GM18511 (cell line): Measurements from ENCODE around the gene SLC25A21.
"Not testable (repeated sequence)": the region's sequence is repeated elsewhere in the genome, so short reads cannot be mapped to it uniquely, and the experiment has no call there.

Experiments used
- ATAC-seq: cut with Tn5 transposase; IDR thresholded peaks from one replicate; pipeline ENCODE4 v1.9.1; 2021; ENCODE audit warnings: mild to moderate bottlenecking, moderate library complexity; ENCODE audit not compliant: unreplicated experiment

The SLC25A21 gene

DNA sequence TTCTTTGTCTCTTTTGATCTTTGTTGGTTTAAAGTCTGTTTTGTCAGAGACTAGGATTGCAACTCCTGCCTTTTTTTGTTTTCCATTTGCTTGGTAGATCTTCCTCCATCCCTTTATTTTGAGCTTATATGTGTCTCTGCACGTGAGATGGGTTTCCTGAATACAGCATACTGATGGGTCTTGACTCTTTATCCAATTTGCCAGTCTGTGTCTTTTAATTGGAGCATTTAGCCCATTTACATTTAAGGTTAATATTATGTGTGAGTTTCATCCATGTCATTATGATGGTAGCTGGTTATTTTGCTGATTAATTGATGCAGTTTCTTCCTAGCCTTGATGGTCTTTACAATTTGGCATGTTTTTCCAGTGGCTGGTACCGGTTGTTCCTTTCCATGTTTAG, 276.1 kb downstream of the SLC25A21 start:
- not testable (repeated sequence) for ATAC-seq

DNA sequence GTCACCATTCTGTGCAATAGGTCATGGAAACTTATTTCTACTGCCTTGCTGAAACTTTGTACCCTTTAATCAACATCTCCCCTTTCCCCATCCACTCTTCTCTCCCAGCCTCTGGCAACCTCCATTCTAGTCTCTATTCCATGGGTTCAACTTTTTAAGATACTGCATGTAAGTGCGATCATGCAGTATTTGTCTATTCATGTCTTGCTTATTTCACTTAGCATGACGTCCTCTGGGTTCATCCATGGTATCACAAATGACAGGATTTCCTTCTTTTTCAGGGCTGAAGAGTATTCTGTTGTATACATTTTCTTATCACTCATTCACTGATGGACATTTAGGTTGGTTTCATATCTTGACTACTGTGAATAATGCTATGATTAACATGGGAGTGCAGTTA, 288.4 kb downstream of the SLC25A21 start:
- no peak for ATAC-seq

DNA sequence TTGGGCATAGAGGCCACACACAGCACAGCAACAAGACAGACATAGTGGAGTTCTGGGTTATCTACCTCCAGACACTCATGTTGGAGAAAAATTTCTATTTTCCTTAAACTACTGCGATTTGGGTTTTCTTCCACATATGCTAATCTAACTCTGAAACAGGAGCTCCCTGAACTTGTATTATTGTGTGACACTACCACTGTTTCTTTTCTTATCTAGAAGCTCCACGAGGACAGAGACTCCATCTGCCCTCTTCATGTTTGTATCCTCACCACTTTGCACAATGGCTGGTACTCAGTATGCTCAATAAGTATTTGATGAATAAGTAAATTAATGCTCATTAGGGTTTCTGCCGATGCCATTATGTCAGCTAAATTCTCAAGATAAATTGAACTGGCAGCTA, 292.1 kb downstream of the SLC25A21 start:
- no peak for ATAC-seq

DNA sequence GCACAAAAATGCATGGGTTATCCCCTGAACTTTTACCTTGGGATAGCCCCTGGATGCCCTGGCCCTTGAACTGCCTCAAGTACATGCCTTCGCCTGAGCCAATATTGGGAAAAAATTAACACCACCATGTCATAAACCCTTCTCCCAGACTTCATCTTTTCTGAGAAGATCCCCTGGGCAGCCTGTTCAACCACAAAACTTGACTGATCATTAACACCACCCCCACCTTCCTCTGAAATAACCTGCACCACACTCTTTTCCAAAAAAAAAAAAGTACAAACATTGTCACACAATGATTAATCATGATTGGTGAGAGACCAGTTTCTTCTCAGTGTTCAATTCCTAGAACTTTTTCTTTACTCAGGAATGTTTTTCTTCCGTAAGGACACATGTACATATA, 292.8 kb downstream of the SLC25A21 start:
- ATAC-seq: no peak

DNA sequence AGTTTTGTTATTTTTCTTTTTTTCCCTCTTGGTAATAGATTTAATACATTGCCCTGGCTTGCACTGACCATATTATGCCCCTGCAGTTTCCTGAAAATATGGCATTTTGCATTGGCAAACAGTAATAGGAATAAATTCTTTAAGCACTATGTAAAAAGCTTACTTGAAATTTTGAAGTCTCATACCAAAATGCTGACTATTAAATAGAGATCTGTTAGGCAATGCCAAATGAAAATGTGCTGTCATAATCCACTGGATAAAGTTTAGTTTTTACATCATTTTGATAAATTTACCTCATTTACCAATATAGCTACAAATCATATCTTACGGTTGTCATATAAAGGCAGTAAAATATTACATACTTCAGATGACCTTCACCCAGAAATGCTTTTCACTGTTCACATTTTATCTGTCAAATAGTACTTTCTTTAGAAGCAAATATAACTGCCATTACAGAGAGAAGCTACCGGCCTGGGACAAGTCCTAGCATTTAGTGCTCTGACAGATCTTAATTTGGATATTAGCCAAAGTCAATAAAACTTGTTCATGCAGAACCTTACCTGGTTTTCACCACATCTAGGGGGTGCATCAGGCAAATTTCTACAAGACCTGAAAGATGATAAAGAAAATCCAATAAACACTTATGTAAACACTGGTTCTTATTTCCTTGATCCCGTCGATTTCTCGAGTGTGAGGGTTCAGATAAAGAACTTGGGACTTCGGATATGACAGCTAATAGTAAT, 297.8 kb downstream of the SLC25A21 start:
- ATAC-seq: no peak

DNA sequence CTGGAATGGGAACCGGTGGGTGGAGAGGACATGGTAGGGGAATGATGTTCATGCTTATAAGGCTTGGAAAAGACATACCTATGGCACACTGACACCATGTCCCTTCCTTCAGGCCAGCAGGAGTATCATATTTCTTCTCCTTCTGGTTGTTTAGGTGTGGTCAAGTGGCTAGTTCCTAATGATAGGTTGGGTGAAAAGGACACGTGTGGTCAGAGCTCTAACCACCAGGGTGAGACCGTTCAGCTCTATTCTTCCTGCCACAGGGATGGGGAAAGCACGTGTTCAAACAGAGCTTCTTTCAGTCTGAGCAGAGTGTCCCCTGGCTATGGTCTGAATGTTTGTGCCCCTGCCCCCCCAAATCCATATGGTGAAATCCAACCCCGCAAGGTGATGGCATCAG, 301.6 kb downstream of the SLC25A21 start:
- ATAC-seq: no peak

DNA sequence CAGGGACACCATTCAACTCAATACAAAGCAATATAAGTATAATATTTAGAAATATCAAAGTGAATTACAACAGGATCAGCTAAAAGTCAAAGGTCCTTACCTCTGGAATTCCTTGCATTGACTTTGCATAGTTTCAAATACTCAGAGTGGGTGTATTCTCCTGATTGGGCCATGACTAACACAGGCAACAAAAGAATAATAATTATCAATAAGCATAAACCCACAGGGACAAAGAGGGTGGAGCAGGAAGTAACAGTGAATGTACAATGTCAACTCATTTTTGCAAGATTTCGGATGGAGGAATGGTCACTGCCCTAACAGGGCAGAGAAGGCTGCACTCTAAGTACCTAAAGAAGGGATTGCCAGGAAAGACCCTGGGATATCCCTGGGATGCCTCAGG, 303.3 kb downstream of the SLC25A21 start:
- ATAC-seq: no peak

DNA sequence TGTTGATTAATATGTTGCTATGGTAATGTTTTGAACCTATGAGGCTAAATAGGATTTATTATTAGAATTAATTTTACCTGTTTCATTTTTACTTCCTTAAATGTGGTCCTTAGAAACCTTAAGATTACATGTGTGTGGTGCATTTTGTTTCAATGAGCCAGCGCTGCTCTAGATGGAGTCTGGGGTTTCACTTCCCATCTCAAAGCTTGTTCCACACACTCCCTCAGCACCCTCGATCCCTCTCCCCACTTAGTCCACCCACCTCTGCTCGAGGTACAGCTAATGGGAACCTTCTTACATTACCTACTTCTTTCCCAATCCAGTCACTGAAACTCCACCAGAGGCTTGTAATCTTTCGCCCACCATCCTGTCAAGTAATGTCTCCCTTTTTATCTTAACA, 305.5 kb downstream of the SLC25A21 start:
- peak; percentile 86 for ATAC-seq

DNA sequence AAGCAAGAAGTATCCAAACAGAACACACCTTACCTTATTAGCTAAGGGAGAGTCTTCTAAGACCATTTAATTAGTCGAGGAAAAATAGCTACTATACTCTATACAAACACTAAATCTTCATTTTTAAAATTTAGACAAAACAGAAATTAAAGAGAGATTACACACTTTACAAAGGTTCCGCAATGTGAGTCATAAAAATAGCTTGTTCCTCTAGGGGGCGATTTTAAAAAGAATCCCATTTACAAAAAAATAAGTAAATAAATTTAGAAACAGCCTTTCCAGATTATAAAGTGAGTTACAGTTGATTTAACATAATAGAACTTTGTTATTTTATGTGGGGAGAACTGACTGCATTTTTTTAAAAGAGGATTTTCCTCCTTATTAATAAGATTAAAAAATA, 309.1 kb downstream of the SLC25A21 start:
- ATAC-seq: no peak

DNA sequence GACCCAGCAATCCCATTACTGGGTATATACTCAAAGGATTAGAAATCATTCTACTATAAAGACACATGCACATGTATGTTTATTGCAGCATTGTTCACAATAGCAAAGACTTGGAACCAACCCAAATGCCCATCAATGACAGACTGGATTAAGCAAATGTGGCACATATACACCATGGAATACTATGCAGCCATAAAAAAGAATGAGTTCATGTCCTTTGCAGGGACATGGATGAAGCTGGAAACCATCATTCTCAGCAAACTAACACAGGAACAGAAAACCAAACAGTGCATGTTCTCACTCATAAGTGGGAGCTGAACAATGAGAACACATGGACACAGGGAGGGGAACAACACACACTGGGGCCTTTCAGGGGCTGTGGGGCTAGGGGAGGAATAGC, 310.2 kb downstream of the SLC25A21 start:
- not testable (repeated sequence) for ATAC-seq

DNA sequence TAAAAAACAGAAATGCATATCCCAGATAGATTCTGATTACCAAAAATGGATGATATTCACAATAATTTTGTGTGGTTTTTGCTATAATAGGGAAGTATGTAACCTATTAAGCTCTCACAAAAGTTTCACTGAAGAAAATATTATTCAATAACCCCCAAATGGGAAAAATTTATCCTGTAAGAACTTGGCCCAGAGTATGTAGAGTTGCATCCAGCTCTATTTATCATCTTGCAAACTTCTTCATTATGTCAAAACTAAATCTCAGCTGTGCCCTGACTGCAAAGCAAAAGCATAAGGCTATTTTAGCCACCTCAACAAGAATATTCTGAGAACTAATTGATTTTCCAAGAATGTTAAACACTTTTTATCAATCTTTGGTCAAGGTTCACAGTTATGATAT, 311.6 kb downstream of the SLC25A21 start:
- no peak for ATAC-seq

DNA sequence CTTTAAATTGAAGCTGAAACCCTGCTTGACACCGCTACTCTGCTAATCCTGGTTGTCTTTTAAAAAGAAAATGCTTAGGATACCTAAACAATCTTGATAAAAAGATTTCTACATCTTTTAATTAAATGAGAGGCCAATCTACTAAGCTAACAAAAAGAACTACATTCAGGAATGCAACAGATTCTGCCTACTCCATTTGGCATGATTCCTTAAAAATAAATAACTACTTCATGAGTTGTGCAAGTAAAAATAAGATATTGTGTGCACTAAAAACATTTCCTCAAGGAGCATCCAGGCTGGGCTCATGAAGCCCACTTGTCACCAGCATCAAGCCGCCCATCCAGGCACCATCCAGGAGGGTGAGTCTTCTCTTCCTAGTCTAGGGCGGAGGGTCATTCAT, 313.3 kb downstream of the SLC25A21 start:
- no peak for ATAC-seq

DNA sequence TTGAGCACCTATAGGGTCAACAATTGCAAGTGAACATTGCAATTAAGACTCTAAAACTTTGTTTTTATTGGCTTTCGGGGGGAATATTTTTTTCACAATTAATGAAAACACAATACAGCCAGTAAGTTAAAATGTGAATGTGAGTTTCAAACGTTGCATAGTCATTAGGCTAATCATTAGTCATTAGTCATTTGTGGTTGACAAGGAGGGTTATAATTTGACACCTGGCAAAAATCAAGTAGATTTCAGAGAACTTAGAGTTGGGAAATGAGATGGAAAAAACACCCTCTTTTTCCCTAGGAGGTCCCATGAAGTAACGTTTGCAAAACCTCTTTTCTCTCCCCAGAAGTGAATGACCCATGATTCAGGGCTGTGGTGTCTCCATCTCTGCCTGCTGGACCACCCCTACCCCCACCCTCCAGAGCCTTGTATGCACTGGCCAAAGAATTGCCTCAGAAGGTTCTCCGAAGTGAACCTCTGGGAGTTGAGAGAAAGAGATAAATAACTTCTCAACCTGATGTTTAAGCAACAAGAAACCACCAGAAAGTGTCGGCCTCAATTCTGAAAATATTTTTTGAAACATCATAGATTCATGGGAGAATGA, 314.5 kb downstream of the SLC25A21 start:
- no peak for ATAC-seq

DNA sequence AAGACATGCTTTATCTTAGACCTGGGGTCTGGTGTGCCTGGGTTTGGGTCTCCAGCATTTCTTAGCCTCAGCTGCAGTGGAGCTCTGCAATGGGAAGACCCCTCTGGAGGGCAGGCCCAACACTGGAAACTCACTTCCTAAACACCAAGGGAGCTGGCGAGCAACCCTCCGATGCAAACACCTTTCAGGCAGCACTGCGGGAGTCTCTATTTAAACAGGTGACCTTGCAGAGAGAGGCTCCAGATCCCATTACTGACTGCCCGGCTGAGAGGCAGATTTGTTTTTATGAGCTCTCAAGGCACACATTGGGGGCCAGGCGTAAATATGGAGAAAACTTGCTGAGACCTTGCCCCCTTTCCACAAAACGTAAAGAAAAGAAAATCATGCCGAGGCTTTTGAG, 315.3 kb downstream of the SLC25A21 start:
- ATAC-seq: no peak

DNA sequence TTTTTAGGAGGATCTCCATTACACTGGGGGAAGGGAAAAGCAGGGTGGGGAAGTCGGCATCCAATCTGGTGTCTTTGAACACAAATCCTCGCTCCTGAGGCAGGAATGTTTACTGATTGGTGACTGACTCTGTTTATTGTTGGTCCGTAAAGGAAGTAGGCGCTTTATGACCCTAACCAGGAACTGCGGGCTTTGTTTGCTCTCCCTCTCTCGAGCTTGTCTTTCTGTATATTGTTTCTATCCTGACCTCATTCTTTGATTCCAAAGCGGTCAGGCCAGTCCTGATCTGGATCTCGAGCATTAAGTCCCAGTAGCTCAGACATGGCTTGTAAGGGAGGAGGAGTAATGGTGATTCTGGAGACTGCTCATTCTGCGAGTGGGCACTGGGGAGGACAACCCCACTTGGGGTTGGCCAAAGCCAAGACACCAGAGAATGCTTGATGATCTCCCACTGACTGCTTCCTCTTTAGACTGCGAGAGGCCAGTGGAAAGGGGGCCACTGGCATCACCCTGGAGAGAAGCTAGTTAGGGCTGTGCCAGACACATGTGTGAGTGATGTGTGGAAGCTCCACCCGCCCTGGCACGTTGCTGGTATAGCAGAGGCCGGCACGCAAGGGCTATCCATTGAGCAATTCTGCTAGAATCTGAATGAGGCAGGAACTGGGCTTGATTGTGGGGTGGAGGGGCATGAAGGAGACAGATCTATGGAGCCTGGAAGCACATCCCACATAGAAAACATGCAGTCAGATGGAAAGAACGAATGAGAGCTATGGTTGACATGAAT, 316.1 kb downstream of the SLC25A21 start:
- no peak for ATAC-seq

DNA sequence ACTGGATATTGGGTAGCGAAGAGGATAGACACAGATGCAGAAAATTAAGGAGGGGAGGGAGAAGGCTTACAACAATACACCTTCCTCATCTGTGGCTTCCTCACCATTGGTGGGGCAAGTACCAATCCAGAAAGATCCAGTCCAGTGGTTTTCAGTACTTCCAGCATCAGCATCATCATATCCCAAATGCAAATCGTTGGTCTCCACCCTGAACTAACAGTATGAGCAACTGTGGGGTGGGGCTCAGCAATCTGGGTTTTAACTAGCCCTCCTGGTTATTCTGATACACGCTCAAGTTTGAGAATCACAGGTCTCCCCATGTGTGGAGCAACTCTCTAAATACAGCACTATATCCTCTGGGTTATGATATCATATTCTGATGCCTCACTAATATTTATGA, 317.0 kb downstream of the SLC25A21 start:
- ATAC-seq: no peak

DNA sequence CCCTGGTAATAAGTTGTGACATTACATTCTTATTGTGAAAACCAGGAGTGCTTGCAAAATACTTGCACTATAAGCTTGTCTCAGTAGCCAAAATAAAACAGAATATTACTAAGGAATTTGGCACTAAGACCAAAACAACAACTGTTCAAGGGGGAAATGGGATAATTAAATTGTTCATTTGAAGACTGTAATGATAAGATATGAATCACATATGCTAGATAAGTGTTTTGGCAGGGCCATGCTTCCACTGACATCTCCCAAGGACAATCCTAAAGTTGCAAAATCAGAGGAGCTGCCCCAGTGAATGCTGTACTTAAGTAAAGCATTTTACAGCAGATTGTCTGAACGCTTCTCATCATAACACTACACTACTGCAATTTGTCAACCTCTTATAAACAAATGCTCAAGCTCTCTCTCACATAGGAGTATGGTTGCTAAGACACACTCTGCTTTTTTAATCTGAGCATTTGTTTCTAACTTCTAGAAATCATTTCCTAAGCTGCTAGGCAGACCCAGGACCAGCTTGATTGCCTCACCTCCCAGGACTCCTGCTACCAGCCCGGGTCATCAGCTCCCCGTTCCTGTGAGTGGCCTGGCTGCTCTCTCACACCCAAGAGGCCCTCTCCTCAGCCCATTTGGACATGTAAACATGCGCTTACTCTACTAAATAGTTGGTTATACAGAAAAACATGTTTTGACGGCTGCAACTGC, 319.3 kb downstream of the SLC25A21 start:
- ATAC-seq: no peak

DNA sequence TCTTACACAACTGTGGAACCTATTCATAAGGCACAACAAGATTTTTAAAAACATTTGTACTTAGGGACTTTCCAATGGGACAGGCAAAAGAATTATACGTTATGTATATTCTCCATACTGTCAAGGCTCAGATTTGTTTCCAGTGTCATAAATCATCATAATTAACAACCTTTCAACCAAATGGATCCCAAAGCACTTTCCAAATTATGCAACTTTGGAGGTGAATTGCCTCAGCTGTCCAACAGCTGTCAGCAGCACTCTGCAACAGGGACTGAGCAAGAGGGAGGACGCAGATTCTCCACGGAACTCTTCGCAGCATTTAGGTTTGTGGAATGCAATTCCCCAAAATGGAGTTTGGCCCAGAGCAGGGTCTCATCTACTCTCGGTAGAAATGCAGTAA, 324.2 kb downstream of the SLC25A21 start:
- ATAC-seq: no peak

DNA sequence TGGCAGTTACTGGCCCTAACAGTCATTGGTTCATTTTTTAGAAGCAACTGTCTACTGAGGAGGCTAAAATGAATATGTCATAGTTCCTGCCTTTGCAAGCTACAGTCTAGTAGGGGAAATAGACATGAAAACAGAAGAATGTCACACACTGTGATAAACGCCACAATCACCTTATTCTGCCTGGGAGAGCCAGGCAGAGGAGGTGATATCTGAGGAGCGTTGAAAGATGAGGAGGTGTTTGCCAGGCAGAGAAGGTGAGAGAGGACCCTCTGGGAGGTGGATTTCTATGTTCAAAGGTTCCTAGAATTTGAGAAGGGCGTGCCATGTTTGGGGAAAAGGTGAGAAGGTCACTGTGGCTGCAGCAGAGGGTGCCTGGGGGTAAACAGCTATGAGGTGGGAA, 325.0 kb downstream of the SLC25A21 start:
- no peak for ATAC-seq

DNA sequence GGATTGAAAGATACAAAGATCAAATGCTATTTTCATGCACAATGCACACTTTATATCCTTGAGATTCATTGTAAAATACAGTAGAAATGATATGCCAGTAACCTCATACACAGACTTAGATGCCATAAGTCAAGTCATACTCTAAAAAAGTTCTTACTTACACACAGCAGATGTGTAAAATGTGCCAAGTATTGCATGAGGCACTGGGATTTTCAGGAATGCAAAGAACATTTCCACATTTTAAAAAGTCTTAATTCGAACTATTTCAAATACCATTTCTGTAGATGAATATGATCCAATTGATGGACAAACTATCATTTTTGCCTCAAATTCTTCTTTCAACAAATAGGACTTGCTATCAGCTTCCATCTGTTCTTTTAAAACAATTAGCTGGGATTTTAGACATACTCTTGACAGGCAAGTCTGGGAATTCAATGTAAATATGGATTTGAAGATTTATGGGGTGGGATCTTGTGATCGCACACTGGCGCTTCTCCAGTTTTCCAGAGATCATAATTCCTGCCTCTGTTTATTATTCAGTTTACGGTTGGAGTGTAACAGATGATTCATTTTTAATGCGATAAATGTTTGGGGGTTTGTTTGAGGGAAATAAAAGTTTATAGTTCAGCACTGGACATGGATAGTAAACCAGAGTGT, 326.9 kb downstream of the SLC25A21 start:
- no peak for ATAC-seq
